Measurements from ENCODE around the gene ABHD17B. TPM values are rescaled to one million over a fixed set of nuclear protein-coding genes. Genes with fewer than 3 reads are reported as not detected.

Gene ABHD17B
- total RNA-seq, 1 donor from 2014 or later: 7.8 TPM

- no peak for DNase-seq (ENCODE audit: low spot score)
- intact Hi-C loops (cut with DNase I): no loop called here
Measured at GRCh38 chr9:71839668-71840067, 71.3 kb downstream of the ABHD17B start.

- intact Hi-C loops (cut with DNase I): no loop called here
- no peak for DNase-seq (ENCODE audit: low spot score)
Measured at GRCh38 chr9:71835596-71835995, 75.4 kb downstream of the ABHD17B start.

- intact Hi-C loops (cut with DNase I): no loop called here
Measured at GRCh38 chr9:71830929-71831328, 80.1 kb downstream of the ABHD17B start.

GRCh38 chr9:71830153-71830552, 80.8 kb downstream of the ABHD17B start:
- intact Hi-C loops (cut with DNase I): no loop called here
- DNase-seq (ENCODE audit: low spot score): no peak

More at GRCh38 chr9:71830929-71831328, 80.1 kb downstream of the ABHD17B start:
- DNase-seq (ENCODE audit: low spot score): no peak

- no peak for DNase-seq (ENCODE audit: low spot score)
- intact Hi-C loops (cut with DNase I): loop anchor here (10.0 kb wide), 1 partner anchor 49 kb away; no protein-coding TSS in a partner anchor
Measured at GRCh38 chr9:71826279-71826678, 84.7 kb downstream of the ABHD17B start.

- no peak for DNase-seq (ENCODE audit: low spot score)
- intact Hi-C loops (cut with DNase I): loop anchor here (10.0 kb wide), 1 partner anchor 51 kb away; no protein-coding TSS in a partner anchor
Measured at GRCh38 chr9:71824257-71824656, 86.7 kb downstream of the ABHD17B start.

- no peak for DNase-seq (ENCODE audit: low spot score)
- intact Hi-C loops (cut with DNase I): loop anchor here (10.0 kb wide), 1 partner anchor 52 kb away; no protein-coding TSS in a partner anchor
Measured at GRCh38 chr9:71822935-71823334, 88.1 kb downstream of the ABHD17B start.

- DNase-seq (ENCODE audit: low spot score): no peak
- intact Hi-C loops (cut with DNase I): loop anchor here (10.0 kb wide), 1 partner anchor 52 kb away; no protein-coding TSS in a partner anchor
Measured at GRCh38 chr9:71822456-71822855, 88.5 kb downstream of the ABHD17B start.

- intact Hi-C loops (cut with DNase I): loop anchor here (10.0 kb wide), 1 partner anchor 53 kb away; no protein-coding TSS in a partner anchor
- no peak for DNase-seq (ENCODE audit: low spot score)
Measured at GRCh38 chr9:71821405-71821804, 89.6 kb downstream of the ABHD17B start.

GRCh38 chr9:71820403-71820921, 90.5 kb downstream of the ABHD17B start:
- DNase-seq (ENCODE audit: low spot score): no peak
- intact Hi-C loops (cut with DNase I): loop anchor here (10.0 kb wide), 1 partner anchor 54 kb away; no protein-coding TSS in a partner anchor

GRCh38 chr9:71819115-71819739, 91.8 kb downstream of the ABHD17B start:
- no peak for DNase-seq (ENCODE audit: low spot score)
- intact Hi-C loops (cut with DNase I): no loop called here

GRCh38 chr9:71816916-71817451, 94.0 kb downstream of the ABHD17B start:
- intact Hi-C loops (cut with DNase I): no loop called here
- no peak for DNase-seq (ENCODE audit: low spot score)

Other genes starting within 250 kb of the ABHD17B start
- 11.2 TPM for gene CEMIP2, start 142.7 kb downstream of the ABHD17B start, total RNA-seq
- 6.2 TPM for gene C9orf85, start 446 bp upstream of the ABHD17B start, total RNA-seq
- not detected for gene C9orf57, start 149.4 kb upstream of the ABHD17B start, total RNA-seq
- not detected for gene GDA, start 238.2 kb upstream of the ABHD17B start, total RNA-seq